Measurements from ENCODE around the gene EYS.

DNA sequence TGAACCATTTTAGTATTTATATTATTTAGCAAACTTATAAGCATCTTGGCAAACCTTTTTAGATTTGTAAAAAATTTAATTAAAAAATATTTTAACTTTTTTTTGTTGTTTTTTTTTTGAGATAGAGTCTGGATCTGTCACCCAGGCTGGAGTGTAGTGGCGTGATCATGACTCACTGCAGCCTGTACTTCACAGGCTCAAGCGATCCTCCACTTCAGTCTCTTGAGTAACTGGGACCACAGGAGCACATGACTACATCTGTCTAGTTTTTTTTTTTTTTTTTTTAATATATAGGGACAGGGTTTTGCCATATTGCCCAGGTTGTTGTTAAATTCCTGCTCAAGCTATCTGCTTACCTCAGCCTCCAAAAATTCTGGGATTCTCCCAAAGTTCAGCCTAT lies 161.1 kb downstream of the EYS start:
- TF ChIP-seq CTCF (IDR thresholded peaks at IDR 0.05) (no peak), POLR2A (IDR thresholded peaks at IDR 0.05) (no peak)
